Keratinocyte (primary cell): ENCODE data around the gene ACBD3.

Experiments used
- CTCF ChIP-seq, 3 experiments: IDR thresholded peaks in 1 of 3; conservative IDR thresholded peaks in 1 of 3; optimal IDR thresholded peaks in 1 of 3; 2 replicates in 2 of 3; 3 replicates in 1 of 3; pipeline versions ENCODE3 to v1.5.1; 2011; ENCODE audit warnings: low read length in 3 of 3, mild to moderate bottlenecking in 3 of 3, moderate library complexity in 2 of 3, control low read depth in 1 of 3, inconsistent platforms in 1 of 3; ENCODE audit not compliant: insufficient read depth in 2 of 3; ENCODE audit errors: extremely low read depth in 1 of 3
- EZH2 ChIP-seq: IDR thresholded peaks from one replicate; pipeline ENCODE4 v1.6.1; 2012; ENCODE audit warnings: inconsistent platforms, mild to moderate bottlenecking, low read length, moderate library complexity

DNA sequence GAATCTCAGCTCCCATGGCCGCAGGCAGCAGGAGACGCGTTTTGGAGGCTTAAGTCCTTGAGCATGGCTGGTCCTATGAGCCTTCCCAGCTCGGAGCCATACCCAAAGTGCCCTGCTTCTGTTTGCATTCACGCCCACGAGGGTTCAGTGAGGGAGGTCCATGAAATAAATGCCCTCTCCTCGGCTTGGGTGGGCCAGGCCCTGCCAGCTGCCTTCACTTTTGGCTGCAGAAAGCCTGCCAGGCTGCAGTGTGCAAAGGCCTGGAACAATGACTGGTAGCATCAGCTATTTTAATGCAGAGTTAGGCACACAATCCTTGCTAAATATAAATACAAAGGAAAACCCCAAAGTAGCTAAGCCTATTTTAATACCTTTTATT lies 74.7 kb downstream of the ACBD3 start:
- no peak for TF ChIP-seq CTCF (optimal IDR thresholded peaks at IDR 0.05 in 1 of 3, IDR thresholded peaks at IDR 0.05 in 1 of 3, conservative IDR thresholded peaks at IDR 0.05 in 1 of 3; ENCODE audit: extremely low read depth in 1 of 3, insufficient read depth in 2 of 3, low read length in 3 of 3)
- no peak for TF ChIP-seq EZH2
